Mesothelial cell of epicardium (in vitro differentiated cells): ENCODE measurements around the gene AGFG1. TPM values are rescaled to one million over a fixed set of nuclear protein-coding genes. Genes with fewer than 3 reads are reported as not detected.
A peak's percentile ranks its signal among the peaks of the same experiment; 100 is the strongest.

ENCODE experiments used
- DNase-seq, 2 experiments: peaks; one replicate each; pipeline ENCODE4 v3.0.0; 2021; ENCODE audit warnings: low spot score in 2 of 2; ENCODE audit not compliant: unreplicated experiment in 2 of 2
- H3K27ac Mint-ChIP-seq: 2 replicates; pipeline ENCODE4 v1.8.0; 2021; ENCODE audit warnings: mixed read lengths
- H3K27me3 Mint-ChIP-seq: 2 replicates; pipeline ENCODE4 v1.8.0; 2021; ENCODE audit warnings: low read depth, mixed read lengths
- H3K36me3 Mint-ChIP-seq: 2 replicates; pipeline ENCODE4 v1.8.0; 2021; ENCODE audit warnings: mixed read lengths
- H3K4me1 Mint-ChIP-seq: 2 replicates; pipeline ENCODE4 v1.8.0; 2021; ENCODE audit warnings: mixed read lengths
- H3K4me3 Mint-ChIP-seq: 2 replicates; pipeline ENCODE4 v1.8.0; 2021; ENCODE audit warnings: mild to moderate bottlenecking, moderate library complexity, mixed read lengths
- H3K9me3 Mint-ChIP-seq: 2 replicates; pipeline ENCODE4 v1.8.0; 2021; ENCODE audit warnings: mixed read lengths
- total RNA-seq: library from RNA; stranded (reverse); gene quantifications from 3 replicates; pipeline ENCODE4 v1.2.1, GENCODE V29; 2021
- TF ChIP-seq, protein P1 (sequence below): fragments of 200-600 bp; sonication (generic); IDR thresholded peaks from one replicate; pipeline ENCODE4 v1.5.0; 2021; ENCODE audit warnings: antibody characterized with exemption; ENCODE audit not compliant: unreplicated experiment

The AGFG1 gene
- total RNA-seq, 1 donor from 2014 or later = 59.3 TPM

DNA sequence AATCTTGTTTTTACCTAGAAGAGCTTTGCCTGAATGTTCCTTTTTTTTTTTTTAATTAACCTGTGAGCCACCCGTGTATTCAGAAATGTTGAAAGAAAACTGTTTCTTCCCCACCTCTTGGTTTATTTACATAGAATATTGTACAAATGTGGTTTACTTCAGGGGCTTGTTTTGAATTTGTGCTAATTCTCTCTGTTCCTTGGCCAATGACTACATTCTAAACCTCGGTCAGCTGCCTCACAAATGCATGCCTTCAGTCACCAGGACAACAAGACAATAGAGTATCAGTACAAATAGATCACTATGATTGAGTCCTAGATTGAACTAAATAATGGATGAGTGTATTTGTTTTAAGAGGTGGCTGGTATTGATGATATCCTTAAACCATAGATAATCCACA, 36.0 kb downstream of the AGFG1 start:
- peaks cover 5% of the 10 kb centered on the region for H3K36me3 Mint-ChIP-seq
- no peak overlapping the region for H3K4me3 Mint-ChIP-seq
- peaks cover 62% of the 10 kb centered on the region for H3K4me1 Mint-ChIP-seq
- H3K9me3 Mint-ChIP-seq = no peaks in the 10 kb centered on the region
- TF ChIP-seq, protein P1, sequence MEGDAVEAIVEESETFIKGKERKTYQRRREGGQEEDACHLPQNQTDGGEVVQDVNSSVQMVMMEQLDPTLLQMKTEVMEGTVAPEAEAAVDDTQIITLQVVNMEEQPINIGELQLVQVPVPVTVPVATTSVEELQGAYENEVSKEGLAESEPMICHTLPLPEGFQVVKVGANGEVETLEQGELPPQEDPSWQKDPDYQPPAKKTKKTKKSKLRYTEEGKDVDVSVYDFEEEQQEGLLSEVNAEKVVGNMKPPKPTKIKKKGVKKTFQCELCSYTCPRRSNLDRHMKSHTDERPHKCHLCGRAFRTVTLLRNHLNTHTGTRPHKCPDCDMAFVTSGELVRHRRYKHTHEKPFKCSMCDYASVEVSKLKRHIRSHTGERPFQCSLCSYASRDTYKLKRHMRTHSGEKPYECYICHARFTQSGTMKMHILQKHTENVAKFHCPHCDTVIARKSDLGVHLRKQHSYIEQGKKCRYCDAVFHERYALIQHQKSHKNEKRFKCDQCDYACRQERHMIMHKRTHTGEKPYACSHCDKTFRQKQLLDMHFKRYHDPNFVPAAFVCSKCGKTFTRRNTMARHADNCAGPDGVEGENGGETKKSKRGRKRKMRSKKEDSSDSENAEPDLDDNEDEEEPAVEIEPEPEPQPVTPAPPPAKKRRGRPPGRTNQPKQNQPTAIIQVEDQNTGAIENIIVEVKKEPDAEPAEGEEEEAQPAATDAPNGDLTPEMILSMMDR = no peak
- H3K27ac Mint-ChIP-seq = no peak overlapping the region
- no peaks in the 10 kb centered on the region for H3K27me3 Mint-ChIP-seq
- DNase-seq = no peak

DNA sequence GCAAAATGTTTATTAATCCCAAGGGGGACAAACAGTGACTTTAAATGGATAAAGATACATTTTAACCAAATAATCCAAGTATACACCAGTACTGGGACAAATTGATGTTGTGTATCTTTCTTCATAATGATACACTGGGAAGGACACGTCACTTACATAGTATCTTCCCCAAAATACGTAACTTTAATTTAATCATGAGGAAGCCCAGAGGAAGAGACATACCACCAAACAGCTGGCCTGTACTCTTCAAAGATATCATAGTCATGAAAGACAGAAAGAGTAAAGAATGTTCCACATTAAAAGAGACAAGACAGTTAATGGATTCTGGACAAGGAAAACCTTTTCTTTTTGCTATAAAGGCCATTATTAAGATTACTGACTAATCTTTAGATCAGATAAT, 37.1 kb downstream of the AGFG1 start:
- H3K4me3 Mint-ChIP-seq = no peak overlapping the region
- H3K4me1 Mint-ChIP-seq = peaks cover 69% of the 10 kb centered on the region
- DNase-seq = no peak
- H3K27ac Mint-ChIP-seq = peak overlapping the region; percentile 43
- H3K9me3 Mint-ChIP-seq = no peaks in the 10 kb centered on the region
- TF ChIP-seq, protein P1 = no peak
- no peaks in the 10 kb centered on the region for H3K36me3 Mint-ChIP-seq
- no peaks in the 10 kb centered on the region for H3K27me3 Mint-ChIP-seq

DNA sequence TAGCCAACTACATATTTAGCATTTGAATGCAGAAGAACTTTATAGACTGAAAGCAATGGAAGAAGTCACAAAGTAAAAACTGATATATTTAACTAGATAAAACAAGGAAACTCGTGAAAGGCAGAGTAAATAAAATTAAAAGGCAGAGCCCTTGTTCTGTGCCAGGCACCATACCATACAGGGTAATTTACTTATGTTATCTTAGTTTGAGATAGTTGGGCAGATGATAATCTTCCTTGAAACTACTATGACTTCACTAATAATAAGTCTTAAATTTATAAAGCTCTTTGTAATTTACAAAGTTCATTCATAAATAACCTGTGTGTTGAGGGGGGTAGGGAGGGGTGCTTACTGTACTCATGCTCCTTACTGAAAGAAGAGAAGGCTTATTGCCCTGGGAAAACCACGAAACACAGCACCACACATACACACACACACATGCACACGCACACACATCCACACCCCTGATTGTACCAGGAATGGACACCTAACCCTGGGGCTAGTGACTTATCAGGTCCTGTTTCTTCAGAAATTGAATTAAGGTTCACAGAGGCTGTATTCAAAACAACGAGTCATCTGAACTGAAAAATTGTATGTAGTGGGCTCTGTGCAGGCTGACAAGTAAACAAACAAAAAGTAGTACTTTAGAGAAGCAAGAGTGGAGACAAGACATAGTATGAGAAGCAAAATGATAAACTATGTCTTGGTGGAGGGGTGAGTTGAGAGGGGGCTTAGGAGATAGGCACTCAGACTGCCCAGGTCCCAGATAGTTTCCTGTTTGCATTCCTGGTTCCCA, 38.1 kb downstream of the AGFG1 start:
- no peak for DNase-seq
- Mint-ChIP-seq H3K9me3 (no peaks in the 10 kb centered on the region), H3K36me3 (no peaks in the 10 kb centered on the region), H3K4me3 (no peak overlapping the region), H3K4me1 (peaks cover 63% of the 10 kb centered on the region), H3K27me3 (no peaks in the 10 kb centered on the region), H3K27ac (peak overlapping the region; percentile 57)
- TF ChIP-seq, protein P1 = no peak

DNA sequence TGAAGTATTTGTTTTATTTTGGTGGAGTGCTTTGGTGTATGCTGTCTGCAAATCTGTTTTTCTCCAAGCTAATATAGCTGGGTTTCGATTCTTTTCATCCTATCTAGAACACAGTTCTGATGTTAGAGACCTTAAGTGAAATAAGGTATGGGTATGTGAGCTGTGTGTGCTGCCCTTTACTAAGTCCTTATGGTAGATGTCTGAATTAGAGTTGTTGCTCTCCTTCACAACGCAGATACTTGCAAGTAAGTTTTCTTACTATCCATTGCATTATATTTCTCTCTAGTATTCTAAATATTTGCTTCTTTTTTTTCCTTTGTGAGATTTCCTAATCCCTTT, 38.6 kb downstream of the AGFG1 start:
- Mint-ChIP-seq H3K4me1 (peaks cover 62% of the 10 kb centered on the region), H3K27ac (peak overlapping the region; percentile 57), H3K9me3 (no peaks in the 10 kb centered on the region), H3K36me3 (no peaks in the 10 kb centered on the region), H3K4me3 (no peak overlapping the region), H3K27me3 (no peaks in the 10 kb centered on the region)
- no peak for DNase-seq
- TF ChIP-seq, protein P1 = no peak

DNA sequence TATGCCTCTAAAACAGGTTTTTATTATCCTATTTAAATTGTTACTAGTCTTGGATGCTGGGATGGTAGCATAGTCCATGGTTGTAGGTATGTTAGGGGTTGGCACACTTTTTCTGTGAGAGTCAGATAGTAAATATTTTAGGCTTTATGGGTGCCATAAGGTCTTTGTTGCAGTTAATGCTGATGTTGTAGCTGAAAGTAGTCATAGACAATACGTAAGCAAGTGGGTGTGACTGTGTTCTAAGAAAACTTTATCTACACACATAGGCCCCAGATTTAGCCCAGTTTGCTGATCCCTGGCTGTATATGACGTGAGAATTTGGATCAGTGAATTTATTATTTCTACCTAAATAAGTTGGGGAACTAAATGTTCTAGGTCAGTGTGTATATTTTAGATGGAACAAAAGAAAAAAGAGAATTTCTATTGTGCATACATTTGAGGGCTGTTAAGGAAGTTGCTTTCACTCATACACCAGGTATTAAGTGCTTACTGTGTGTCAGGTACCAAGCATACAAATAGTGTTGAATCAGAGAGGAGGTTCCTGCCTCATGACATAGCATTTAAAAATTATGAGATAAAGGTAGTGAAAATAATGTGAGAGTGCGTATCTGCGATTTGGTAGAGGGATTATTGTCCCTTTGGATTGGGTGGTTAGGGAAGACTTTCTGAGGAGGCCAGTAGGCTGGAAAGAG, 39.4 kb downstream of the AGFG1 start:
- H3K36me3 Mint-ChIP-seq = no peaks in the 10 kb centered on the region
- no peaks in the 10 kb centered on the region for H3K9me3 Mint-ChIP-seq
- TF ChIP-seq, protein P1 = no peak
- H3K4me3 Mint-ChIP-seq = no peak overlapping the region
- DNase-seq = no peak
- peak overlapping the region; percentile 14 for H3K27ac Mint-ChIP-seq
- no peaks in the 10 kb centered on the region for H3K27me3 Mint-ChIP-seq
- H3K4me1 Mint-ChIP-seq = peaks cover 64% of the 10 kb centered on the region
